Cardiac septum (tissue), 1 donor: ENCODE data around the gene LCNL1. TPM values are rescaled to one million over a fixed set of nuclear protein-coding genes. Genes with fewer than 3 reads are reported as not detected.

Experiments used
- DNase-seq: peaks from one replicate; pipeline ENCODE4 v3.0.0-alpha.2; 2020; ENCODE audit warnings: low spot score
- intact Hi-C: fragments of 100-400 bp; cut with DNase I; formaldehyde crosslinking; loops from one replicate; pipeline ENCODE4 v1.14.0; 2022
- long read RNA-seq: library from polyadenylated mRNA; unstranded; transcript quantifications from one replicate; pipeline ENCODE4 v2.0.0, GENCODE V29; 2021
- total RNA-seq: library from RNA; stranded (reverse); fragmentation: NEBNext Ultra II Directional; extraction: Animal tissue kit (Norgen Biotek cat#: 25700); gene quantifications from one replicate; pipeline ENCODE4 v1.2.1, GENCODE V29; 2021
- donor health status: DM: no; HTN: no; CAD: no.

Gene LCNL1
- 5.9 TPM for total RNA-seq
- long read RNA-seq, partial matches to known transcripts, result 0 of 7 reads
- long read RNA-seq, other reads (novel, unspliced or antisense), result 3 of 7 reads

GRCh38 chr9:136982232-136983051 lies at the start of gene LCNL1:
Gene LCNL1, plus strand, starts transcription at chr9:136982993. Its CDS starts 594 bp downstream, at chr9:136983587.
- no peak for DNase-seq
- intact Hi-C loops, result no loop called here

GRCh38 chr9:136934277-136934676 lies 48.5 kb upstream of the LCNL1 start:
- DNase-seq, result no peak
- intact Hi-C loops, result no loop called here

GRCh38 chr9:136935651-136936050 lies 47.1 kb upstream of the LCNL1 start:
- intact Hi-C loops, result no loop called here
- DNase-seq, result no peak

GRCh38 chr9:136936645-136937170 lies 46.1 kb upstream of the LCNL1 start:
- intact Hi-C loops, result no loop called here
- DNase-seq, result no peak

DNA sequence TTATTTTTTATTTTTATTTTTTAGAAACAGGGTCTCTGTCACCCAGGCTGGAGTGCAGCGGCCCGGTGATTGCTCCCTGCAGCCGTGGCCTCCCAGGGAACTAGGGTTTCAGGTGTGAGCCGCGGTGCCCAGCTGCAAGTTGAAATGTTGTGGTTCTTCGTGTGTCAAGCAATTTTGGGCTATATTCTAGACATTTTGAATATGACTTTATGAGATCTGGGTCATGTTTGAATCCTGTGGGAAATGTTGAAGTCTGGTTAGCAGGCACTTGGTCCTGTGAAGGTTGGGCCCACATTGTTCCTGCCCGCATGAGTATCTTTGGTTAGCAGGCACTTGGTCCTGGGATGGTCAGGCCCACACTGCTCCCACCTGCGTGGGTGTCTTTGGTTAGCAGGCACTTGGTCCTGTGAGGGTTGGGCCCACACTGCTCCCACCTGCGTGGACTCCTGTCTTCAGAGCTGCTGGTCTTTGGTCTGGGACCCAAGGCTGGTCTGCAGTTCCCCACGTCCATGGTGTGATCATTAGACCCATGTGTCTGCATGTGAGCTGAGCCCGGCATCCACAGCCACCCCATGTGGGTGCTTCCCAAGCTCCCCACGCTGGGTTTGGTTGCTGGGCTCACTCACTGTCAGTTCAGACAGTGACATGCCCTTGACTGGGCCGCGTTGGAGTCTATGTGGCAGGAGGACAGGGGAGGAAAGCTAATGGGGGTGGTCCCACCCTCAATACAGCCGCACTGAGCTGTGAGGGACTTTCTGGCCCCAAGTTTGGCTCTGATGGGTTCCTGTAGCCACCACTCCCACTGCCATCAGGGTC lies 45.4 kb upstream of the LCNL1 start:
- intact Hi-C loops, result no loop called here
- no peak for DNase-seq

DNA sequence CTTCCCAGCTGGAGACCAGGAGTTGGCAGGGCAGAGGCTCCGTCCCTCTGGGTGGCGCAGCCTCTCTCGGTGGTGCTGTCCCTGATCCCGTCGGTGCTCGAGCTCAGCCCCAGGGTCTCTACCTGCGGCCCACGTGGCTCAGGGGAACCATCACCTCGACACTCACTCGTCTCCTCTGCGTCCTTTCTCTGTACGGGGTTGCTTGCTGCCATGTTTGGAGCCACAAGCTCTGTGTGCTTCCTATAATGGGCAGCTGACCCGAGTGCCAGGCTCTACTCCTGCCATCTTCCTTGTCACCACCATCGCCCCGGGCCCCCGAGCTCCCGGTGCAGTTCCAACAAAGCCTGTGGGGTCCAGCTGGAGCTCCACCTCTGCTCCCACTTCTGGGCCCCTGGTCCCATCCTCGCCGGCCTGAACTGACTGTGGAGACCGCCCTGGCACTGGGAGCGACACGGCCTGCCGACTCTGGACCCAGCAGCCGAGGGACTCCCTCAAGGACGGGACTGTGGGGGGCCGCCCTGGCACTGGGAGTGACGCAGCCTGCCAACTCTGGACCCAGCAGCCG lies 43.3 kb upstream of the LCNL1 start:
- DNase-seq, result no peak
- intact Hi-C loops, result no loop called here

DNA sequence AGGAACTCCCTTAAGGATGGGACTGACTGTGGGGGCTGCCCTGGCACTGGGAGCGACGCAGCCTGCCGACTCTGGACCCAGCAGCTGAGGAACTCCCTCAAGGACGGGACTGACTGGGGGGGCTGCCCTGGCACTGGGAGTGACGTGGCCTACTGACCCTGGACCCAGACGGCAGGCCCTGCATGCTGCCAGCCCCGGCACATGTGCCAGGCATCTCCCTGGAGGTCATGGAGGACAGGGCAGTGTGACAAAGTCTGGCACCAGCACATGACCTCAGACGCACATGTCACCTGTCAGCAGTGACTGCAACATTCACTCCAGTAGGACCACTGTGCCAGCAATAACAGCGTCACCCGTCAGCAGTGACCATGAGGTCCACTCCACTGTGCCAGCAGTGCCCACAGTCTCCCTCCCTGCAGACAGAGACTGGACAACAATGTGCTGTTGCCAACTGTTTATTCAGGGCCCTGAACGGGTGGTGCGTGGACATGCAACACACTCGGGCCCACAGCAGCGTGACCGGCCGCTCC lies 42.7 kb upstream of the LCNL1 start:
- intact Hi-C loops, result loop anchor here (1.0 to 5.0 kb wide), 3 partner anchors 12 to 91 kb away; partner anchors contain the start of genes PHPT1 and TRAF2
- DNase-seq, result peak; percentile 88

DNA sequence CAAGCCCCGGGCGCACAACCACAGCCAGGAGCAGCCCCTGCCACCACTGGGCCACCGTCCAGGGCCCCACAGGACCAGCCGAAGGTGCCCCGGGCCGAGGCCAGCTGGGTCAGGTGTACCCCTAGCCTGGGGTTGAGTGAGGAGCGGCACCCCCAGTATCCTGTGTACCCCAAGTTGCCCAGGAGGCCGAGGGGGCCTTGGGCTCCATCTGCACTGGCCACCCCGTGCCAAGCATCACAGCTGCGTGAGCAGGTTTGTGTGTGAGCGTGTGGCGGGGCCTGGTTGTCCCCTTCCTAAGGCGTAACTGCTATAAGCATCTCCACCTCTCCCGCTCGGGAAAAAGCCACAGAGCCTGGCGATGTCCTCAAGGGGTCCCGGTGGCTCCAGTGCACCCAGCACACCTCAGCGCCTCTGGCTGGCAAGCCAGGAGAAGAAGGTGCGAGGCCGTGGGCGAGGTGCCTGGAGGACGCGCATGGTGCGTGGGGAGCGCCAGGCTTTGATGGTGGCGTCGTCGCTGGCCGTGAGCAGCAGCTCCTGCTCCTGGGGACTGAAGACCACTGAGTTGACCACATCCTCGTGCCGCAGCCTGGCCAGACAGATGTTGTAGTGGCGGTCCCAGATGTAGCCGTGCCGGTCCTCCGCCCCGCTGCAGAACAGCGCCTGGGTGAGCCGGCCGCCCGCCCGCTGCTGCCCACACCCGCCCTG lies 42.1 kb upstream of the LCNL1 start:
- intact Hi-C loops, result loop anchor here (1.0 to 5.0 kb wide), 3 partner anchors 12 to 92 kb away; partner anchors contain the start of genes PHPT1 and TRAF2
- DNase-seq, result no peak

GRCh38 chr9:136941231-136942111 lies 41.3 kb upstream of the LCNL1 start:
- DNase-seq, result no peak
- intact Hi-C loops, result loop anchor here (2.0 to 5.0 kb wide), 2 partner anchors 54 to 93 kb away; partner anchors contain the start of genes PHPT1 and TRAF2

DNA sequence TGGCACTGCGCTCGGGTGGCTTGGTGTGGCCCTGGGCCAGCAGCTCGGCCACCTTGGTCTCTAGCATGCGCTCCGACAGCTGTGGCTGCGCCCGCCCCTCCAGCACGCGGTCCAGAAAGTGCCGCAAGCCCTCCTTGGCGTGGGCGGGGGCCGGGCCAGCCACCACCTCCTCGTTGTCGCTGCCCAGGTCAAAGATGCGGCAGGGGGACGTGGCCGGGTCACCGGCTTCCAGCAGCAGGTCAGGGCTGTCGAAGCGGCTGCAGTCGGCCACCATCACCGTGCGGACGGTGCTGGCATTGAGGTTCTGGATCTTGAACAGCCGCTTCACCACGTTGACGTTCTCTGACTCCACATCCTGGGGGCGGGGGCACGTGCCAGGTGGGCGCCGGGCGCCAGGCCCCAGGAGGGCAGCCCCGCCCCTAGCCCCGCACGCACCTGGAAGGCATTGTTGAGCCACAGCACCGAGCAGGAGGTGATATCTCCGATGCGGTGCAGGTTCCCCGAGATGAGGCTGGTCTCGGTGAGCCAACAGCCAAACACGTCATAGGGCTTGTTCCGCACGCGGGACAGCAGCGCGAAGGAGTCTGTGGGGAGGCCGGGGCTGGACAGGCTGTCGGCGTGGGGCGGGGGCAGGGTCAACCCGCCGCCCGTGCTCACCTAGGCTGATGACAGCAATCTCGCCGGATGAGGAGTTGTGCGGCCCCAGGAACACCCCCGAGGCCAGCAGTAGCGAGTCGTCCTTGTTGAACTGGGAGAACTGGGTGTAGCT lies 40.5 kb upstream of the LCNL1 start:
- intact Hi-C loops, result loop anchor here (5.0 kb wide), 1 partner anchor 55 kb away; the partner anchor contains the start of gene TRAF2
- no peak for DNase-seq

DNA sequence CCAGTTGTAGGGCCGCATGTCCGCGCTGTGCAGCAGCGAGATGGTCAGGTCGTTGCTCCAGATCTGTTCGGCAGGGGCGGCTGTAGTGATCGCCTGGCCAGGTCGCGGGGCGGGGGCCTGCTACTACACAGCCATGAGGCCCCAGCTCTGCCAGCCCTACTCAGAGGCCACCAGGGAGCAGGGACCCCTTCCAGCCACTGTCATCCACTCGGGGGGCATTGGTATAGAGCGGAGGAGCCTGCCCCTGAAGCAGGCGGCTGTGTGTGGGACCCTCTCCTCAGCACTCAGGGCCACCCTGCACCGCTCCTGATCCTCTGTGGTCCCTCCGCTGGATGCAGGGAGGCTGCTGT lies 39.9 kb upstream of the LCNL1 start:
- no peak for DNase-seq
- intact Hi-C loops, result loop anchor here (5.0 kb wide), 1 partner anchor 56 kb away; the partner anchor contains the start of gene TRAF2

- DNase-seq, result no peak
- intact Hi-C loops, result loop anchor here (2.0 to 5.0 kb wide), 3 partner anchors 41 to 153 kb away; partner anchors contain the start of genes TMEM141 and TRAF2
Observed at GRCh38 chr9:136943291-136944211, 39.2 kb upstream of the LCNL1 start.

GRCh38 chr9:136944212-136944518 lies 38.6 kb upstream of the LCNL1 start:
- no peak for DNase-seq
- intact Hi-C loops, result loop anchor here (2.0 to 5.0 kb wide), 3 partner anchors 41 to 153 kb away; partner anchors contain the start of genes TMEM141 and TRAF2

GRCh38 chr9:136944519-136945332 lies 38.1 kb upstream of the LCNL1 start, which contains the start of the genes C8G and FBXW5:
Gene C8G, plus strand, starts transcription at chr9:136945243. Its CDS starts 78 bp downstream, at chr9:136945321.
Gene FBXW5, minus strand, starts transcription at chr9:136944738. Its CDS starts 655 bp downstream, at chr9:136944083.
- DNase-seq, result peak; percentile 98
- intact Hi-C loops, result loop anchor here (2.0 to 5.0 kb wide), 3 partner anchors 42 to 154 kb away; partner anchors contain the start of genes TMEM141 and TRAF2
